Neural progenitor cell (in vitro differentiated cells): ENCODE measurements around the gene KIAA1549.

Experiments
- CTCF ChIP-seq: fragments of 200-600 bp; sonication (generic); IDR thresholded peaks from 2 replicates; pipeline ENCODE4 v1.5.1; 2017; ENCODE audit warnings: antibody characterized with exemption, mild to moderate bottlenecking
- EZH2 ChIP-seq: fragments of 200-600 bp; sonication (generic); IDR thresholded peaks from 2 replicates; pipeline ENCODE4 v1.6.1; 2017; ENCODE audit warnings: antibody characterized with exemption, mild to moderate bottlenecking, moderate library complexity
- EZH2phosphoT487 ChIP-seq: fragments of 200-600 bp; sonication (generic); IDR thresholded peaks from 2 replicates; pipeline ENCODE4 v1.6.1; 2017; ENCODE audit warnings: antibody characterized with exemption

- no peak for TF ChIP-seq EZH2
- TF ChIP-seq EZH2phosphoT487 = no peak
- peak; percentile 33 for TF ChIP-seq CTCF
Measured at GRCh38 chr7:138954545-138955475, 26.4 kb downstream of the KIAA1549 start.
